OCI-LY1 (cell line): ENCODE data around the gene EXD2.

Experiments used
- EZH2 ChIP-seq: fragments of 200-600 bp; sonication (generic), shearing (Covaris generic); IDR thresholded peaks from 2 replicates; pipeline ENCODE4 v1.8.0; 2017; ENCODE audit warnings: borderline replicate concordance, mixed run types, mild to moderate bottlenecking, antibody characterized with exemption, low read length, moderate library complexity, mixed read lengths
- TF ChIP-seq, protein P1 (sequence below): fragments of 200-600 bp; sonication (generic), shearing (Covaris generic); IDR thresholded peaks from 2 replicates; pipeline ENCODE4 v1.5.1; 2017; ENCODE audit warnings: mild to moderate bottlenecking, antibody characterized with exemption, low read length, moderate library complexity, mixed read lengths

DNA sequence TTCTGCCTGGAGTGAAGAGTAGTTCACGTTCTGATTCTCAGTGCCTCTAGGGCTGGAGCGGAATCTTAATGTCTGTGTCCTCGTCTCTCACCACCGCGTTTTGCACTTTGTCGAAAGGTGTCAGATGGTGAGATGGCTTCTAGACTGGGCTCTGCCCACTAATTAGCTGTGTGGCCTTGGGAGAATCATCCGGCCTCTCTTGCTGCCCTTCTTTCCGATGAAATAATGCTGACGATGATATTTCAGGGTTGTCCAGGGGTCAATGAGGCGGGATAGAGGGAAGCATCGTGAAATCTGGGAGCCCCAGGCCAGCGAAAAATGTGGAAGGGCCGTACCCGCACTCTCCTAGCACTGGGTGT, 67.8 kb downstream of the EXD2 start:
- TF ChIP-seq, protein P1, sequence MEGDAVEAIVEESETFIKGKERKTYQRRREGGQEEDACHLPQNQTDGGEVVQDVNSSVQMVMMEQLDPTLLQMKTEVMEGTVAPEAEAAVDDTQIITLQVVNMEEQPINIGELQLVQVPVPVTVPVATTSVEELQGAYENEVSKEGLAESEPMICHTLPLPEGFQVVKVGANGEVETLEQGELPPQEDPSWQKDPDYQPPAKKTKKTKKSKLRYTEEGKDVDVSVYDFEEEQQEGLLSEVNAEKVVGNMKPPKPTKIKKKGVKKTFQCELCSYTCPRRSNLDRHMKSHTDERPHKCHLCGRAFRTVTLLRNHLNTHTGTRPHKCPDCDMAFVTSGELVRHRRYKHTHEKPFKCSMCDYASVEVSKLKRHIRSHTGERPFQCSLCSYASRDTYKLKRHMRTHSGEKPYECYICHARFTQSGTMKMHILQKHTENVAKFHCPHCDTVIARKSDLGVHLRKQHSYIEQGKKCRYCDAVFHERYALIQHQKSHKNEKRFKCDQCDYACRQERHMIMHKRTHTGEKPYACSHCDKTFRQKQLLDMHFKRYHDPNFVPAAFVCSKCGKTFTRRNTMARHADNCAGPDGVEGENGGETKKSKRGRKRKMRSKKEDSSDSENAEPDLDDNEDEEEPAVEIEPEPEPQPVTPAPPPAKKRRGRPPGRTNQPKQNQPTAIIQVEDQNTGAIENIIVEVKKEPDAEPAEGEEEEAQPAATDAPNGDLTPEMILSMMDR = no peak
- no peak for TF ChIP-seq EZH2
